Measurements from ENCODE around the gene DCAF6.
A peak's percentile ranks its signal among the peaks of the same experiment; 100 is the strongest.
"Not testable (repeated sequence)": the region's sequence is repeated elsewhere in the genome, so short reads cannot be mapped to it uniquely, and the experiment has no call there.

The DCAF6 gene

GRCh38 chr1:167936068-167936929, at the start of gene DCAF6:
TSS of gene DCAF6 (plus strand) at chr1:167936683. CDS start at chr1:167936912, 229 bp downstream.
- peak; percentile 86 to 93 for DNase-seq (ENCODE audit: low read depth in 1 of 2, low spot score in 1 of 2)

GRCh38 chr1:167887187-167887586, 49.3 kb upstream of the DCAF6 start:
- not testable (repeated sequence) for DNase-seq (ENCODE audit: low read depth in 1 of 2, low spot score in 1 of 2)

GRCh38 chr1:167890400-167890799, 46.1 kb upstream of the DCAF6 start:
- no peak for DNase-seq (ENCODE audit: low read depth in 1 of 2, low spot score in 1 of 2)

GRCh38 chr1:167893798-167894197, 42.7 kb upstream of the DCAF6 start:
- DNase-seq (ENCODE audit: low read depth in 1 of 2, low spot score in 1 of 2) = no peak

GRCh38 chr1:167898578-167899222, 37.8 kb upstream of the DCAF6 start:
- DNase-seq (ENCODE audit: low read depth in 1 of 2, low spot score in 1 of 2) = no peak

GRCh38 chr1:167899253-167899681, 37.2 kb upstream of the DCAF6 start:
- no peak for DNase-seq (ENCODE audit: low read depth in 1 of 2, low spot score in 1 of 2)

- no peak for DNase-seq (ENCODE audit: low read depth in 1 of 2, low spot score in 1 of 2)
These were observed 35.6 kb upstream of the DCAF6 start for GRCh38 chr1:167900907-167901306.

- DNase-seq (ENCODE audit: low read depth in 1 of 2, low spot score in 1 of 2) = no peak
These were observed 31.8 kb upstream of the DCAF6 start for GRCh38 chr1:167904652-167905130.

GRCh38 chr1:167905182-167905581, 31.3 kb upstream of the DCAF6 start:
- DNase-seq (ENCODE audit: low read depth in 1 of 2, low spot score in 1 of 2) = no peak

GRCh38 chr1:167905671-167906070, 30.8 kb upstream of the DCAF6 start:
- DNase-seq (ENCODE audit: low read depth in 1 of 2, low spot score in 1 of 2) = no peak

GRCh38 chr1:167909691-167910180, 26.7 kb upstream of the DCAF6 start:
- no peak for DNase-seq (ENCODE audit: low read depth in 1 of 2, low spot score in 1 of 2)

GRCh38 chr1:167910530-167910929, 26.0 kb upstream of the DCAF6 start:
- no peak for DNase-seq (ENCODE audit: low read depth in 1 of 2, low spot score in 1 of 2)

- no peak for DNase-seq (ENCODE audit: low read depth in 1 of 2, low spot score in 1 of 2)
These were observed 25.1 kb upstream of the DCAF6 start for GRCh38 chr1:167911413-167911812.

GRCh38 chr1:167912294-167912693, 24.2 kb upstream of the DCAF6 start:
- no peak for DNase-seq (ENCODE audit: low read depth in 1 of 2, low spot score in 1 of 2)

GRCh38 chr1:167913895-167914496, 22.5 kb upstream of the DCAF6 start, which contains the start of gene ADCY10:
TSS of gene ADCY10 (minus strand) at chr1:167914134. CDS start at chr1:167905140, 8,994 bp downstream.
- DNase-seq (ENCODE audit: low read depth in 1 of 2, low spot score in 1 of 2) = no peak

- no peak for DNase-seq (ENCODE audit: low read depth in 1 of 2, low spot score in 1 of 2)
These were observed 20.9 kb upstream of the DCAF6 start for GRCh38 chr1:167915569-167915968.

- no peak for DNase-seq (ENCODE audit: low read depth in 1 of 2, low spot score in 1 of 2)
These were observed 19.5 kb upstream of the DCAF6 start for GRCh38 chr1:167916766-167917511.

- DNase-seq (ENCODE audit: low read depth in 1 of 2, low spot score in 1 of 2) = no peak
These were observed 14.5 kb upstream of the DCAF6 start for GRCh38 chr1:167922023-167922422.

GRCh38 chr1:167922611-167923074, 13.8 kb upstream of the DCAF6 start:
- no peak for DNase-seq (ENCODE audit: low read depth in 1 of 2, low spot score in 1 of 2)

- no peak for DNase-seq (ENCODE audit: low read depth in 1 of 2, low spot score in 1 of 2)
These were observed 13.0 kb upstream of the DCAF6 start for GRCh38 chr1:167923324-167924056.
